LNCaP clone FGC (cell line): Measurements from ENCODE around the gene CABP7.

Source experiments
- DNase-seq: peaks from one replicate; pipeline ENCODE4 v3.0.0-alpha.2; 2011; ENCODE audit warnings: low read depth
- H3K4me3 ChIP-seq: 2 replicates; pipeline ENCODE4 v1.5.1; 2011; ENCODE audit warnings: mild to moderate bottlenecking, low read depth, low read length, control low read depth
- TF ChIP-seq, protein P1 (sequence below): IDR thresholded peaks from 2 replicates; pipeline ENCODE4 v1.5.1; 2012; ENCODE audit warnings: mild to moderate bottlenecking; ENCODE audit not compliant: control insufficient read depth, insufficient read depth; ENCODE audit errors: extremely low read depth

CABP7 gene

DNA sequence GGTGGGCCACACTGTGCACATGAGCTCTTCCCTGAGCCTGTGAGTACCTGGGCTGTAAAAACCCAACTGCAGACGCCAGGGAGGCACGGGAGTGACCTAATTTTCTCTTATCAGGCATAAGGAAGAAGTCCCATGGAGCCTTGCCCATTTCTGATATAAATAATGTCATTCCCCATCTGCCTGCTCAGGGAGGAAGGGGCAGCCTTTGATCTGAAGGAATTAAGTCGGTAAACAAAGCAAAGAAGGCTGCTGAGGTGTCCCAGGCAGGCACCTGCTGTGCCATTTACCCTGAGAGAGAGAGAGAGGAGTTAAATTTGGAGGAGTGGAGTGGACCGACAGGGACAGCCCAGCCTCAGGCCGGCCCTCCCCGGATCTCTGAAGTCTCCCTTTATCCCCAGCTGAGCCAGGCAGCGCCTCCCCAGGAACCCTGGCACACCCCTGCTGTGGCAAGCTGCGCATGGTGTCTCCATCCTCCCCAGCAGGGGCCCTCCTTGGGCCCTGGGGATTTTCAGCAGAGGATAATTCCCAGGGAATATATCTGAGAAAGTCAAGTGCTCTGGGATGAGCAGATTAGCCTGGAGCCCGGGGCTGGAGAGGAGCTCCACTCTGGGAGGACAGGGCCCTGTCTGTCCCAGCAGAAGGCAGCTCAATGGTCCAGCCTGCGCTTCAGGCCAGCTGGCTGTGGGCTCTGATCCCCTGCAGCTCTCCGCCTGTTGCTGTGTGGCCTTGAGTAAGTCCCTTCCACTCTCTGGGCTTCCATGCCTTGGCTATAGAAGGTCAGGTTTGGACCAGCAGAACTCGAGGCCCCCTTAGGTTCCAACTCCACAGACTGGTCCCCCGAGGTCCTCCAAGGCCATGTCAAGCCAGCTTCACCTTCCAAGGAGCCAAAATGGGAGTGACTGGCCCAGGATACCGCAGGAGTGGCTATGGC, 17.5 kb upstream of the CABP7 start:
- no peak overlapping the region for H3K4me3 ChIP-seq
- DNase-seq: peak; percentile 63
- TF ChIP-seq, protein P1, sequence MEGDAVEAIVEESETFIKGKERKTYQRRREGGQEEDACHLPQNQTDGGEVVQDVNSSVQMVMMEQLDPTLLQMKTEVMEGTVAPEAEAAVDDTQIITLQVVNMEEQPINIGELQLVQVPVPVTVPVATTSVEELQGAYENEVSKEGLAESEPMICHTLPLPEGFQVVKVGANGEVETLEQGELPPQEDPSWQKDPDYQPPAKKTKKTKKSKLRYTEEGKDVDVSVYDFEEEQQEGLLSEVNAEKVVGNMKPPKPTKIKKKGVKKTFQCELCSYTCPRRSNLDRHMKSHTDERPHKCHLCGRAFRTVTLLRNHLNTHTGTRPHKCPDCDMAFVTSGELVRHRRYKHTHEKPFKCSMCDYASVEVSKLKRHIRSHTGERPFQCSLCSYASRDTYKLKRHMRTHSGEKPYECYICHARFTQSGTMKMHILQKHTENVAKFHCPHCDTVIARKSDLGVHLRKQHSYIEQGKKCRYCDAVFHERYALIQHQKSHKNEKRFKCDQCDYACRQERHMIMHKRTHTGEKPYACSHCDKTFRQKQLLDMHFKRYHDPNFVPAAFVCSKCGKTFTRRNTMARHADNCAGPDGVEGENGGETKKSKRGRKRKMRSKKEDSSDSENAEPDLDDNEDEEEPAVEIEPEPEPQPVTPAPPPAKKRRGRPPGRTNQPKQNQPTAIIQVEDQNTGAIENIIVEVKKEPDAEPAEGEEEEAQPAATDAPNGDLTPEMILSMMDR: peak; percentile 18; the same call in 1 of the 2 replicates

DNA sequence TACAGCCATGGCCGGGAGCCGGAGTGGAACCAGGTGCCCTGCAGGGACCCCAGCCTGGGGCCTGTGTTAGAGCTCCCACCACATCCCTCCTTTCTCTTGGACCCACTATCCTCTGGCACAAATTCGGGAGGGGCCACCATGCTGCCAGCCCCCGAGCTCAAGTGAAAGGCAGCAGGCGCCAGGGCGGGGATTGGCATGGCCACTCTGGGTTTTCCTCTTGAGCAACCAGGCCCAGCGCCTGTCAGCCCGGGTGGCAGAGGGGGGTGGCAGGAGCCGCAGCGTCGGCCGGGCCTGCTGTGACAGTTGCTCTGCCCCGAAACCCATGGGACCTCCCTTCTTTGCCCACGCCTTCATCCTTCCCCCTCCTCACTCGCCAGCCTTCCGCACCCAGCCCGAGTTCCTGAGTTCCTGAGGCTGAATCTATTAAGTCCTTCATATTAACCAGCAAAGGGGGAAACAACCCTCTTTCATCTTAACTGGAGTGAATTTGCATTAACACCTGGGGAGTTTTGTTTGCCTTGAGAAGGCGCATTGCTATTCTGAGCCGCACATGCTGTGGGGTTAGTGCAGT, 16.8 kb upstream of the CABP7 start:
- no peak for DNase-seq
- TF ChIP-seq, protein P1: no peak
- no peak overlapping the region for H3K4me3 ChIP-seq

DNA sequence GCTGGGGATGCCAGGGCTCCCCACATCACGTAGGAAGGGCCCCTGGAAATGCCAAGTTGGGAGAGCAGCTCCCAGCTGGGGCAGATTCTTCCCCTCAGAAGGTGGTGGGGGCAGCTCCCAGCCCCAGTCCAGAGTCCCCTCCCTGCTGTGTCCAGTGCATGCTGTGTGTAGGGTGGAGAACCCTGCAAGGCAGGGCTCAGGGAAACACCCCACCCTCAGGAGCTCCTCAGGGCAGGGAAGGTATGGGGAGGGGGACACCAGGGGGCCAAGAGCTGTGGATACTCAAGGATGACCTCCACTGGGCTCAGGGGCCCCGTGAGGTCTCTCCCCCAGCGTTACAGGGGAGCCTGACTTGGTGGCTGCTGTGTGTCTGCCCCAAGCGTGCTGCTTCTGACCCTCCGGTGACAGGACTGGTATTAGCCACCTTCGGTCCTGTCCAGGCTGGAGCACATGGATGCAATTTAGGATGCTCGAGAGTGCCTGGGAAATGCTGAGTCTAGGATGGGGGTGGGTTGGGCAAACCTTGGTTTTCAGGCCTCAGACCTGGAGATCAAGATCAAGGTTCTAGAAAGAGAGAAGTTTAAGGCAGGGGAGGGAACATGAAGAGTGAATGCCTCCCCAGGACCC, 16.1 kb upstream of the CABP7 start:
- DNase-seq: no peak
- TF ChIP-seq, protein P1: no peak
- no peak overlapping the region for H3K4me3 ChIP-seq

DNA sequence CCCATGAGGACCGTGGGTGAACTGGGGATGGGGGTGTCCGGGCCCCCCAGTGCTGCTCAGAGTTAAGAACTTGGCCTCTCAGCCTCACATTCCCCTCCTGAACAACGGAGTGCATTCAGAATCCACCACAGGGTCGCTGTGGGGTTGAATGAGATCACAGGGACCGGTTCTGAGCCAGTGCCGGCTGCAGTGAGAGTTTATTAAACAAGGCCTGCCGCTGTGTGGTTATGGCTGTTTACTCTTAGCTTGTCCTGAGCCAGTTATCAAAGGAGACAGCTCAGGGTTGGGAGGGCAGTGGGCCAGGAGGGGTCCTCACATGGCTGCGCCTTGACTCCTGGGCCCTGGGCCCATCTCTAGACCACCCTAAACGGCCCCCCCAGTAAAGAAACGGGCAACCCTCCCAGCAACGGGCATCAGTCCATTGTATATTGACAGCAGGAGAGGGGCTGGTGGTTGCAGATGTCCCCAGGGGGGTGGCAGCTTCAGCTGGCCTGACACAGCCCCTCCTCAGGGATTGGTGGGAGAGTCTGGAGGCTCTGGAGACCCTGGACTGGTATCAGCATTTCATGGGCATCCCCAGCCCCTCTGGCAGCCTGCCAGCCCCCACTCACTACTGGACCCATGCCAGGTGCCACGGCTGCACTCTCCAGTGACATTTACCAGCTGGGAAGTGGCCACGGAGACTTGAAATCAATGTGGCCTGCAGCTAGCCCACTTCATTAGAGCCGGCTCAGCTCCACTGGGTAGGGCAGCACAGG, 15.1 kb upstream of the CABP7 start:
- TF ChIP-seq, protein P1: no peak
- DNase-seq: no peak
- no peak overlapping the region for H3K4me3 ChIP-seq

DNA sequence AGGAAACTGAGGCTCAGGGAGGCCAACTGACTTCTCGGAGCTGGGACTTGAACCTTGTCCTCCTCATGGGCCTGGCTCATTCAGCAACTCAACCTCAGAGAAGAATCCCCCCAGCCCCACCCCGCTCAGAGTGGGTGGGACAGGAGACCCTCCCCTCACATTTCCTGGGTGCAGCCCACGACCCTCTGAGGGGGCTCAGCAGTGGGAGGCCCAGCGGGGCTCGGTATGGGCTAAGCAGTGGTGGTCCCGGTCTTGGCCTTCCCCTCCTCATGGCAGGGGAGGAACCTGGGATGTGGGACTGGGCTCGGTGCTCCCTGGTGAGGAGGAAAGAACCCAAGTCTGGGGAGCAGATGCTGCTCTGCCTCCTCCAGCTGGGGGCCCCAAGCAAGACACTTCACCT, 14.2 kb upstream of the CABP7 start:
- no peak overlapping the region for H3K4me3 ChIP-seq
- DNase-seq: no peak
- TF ChIP-seq, protein P1: no peak

DNA sequence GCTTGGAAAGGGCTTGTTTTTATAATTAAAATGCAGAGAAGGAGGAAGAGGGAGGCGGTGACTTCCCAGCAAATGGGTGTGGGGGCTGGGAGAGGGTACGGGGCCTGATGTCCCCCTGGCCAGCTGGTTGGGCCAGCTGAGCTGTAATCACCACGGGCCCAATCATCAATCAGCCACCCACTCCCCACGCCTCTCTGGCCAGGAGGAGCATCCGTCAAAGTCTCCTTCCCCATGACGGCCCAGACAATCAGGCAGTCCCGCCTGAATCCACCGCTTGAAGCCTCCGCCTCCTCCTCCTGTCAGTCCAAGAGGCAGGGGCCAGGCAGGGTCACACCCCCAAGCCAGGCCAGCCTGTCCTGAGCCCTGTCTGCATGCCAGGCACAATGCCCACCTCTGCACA, 13.3 kb upstream of the CABP7 start:
- DNase-seq: no peak
- TF ChIP-seq, protein P1: no peak
- H3K4me3 ChIP-seq: no peak overlapping the region
